ENCODE measurements around the gene KNTC1. TPM values are rescaled to one million over a fixed set of nuclear protein-coding genes. Genes with fewer than 3 reads are reported as not detected.

Gene KNTC1
- total and polyA plus RNA-seq, 4 experiments from 2014 or later = 3.3 to 30.9 (median 16.7) TPM

GRCh38 chr12:122523846-122524718 lies 3.0 kb upstream of the KNTC1 start:
- H3K36me3 Mint-ChIP-seq = peaks cover 35 to 49% of the 10 kb centered on the region in 2 donors
- Histone ChIP-seq H3K9me3 (ENCODE audit: control insufficient read depth in 1 of 2, low read length in 2 of 2) (no peaks in the 10 kb centered on the region), H3K27me3 (ENCODE audit: insufficient read depth, low read length) (no peaks in the 10 kb centered on the region), H3K27ac (ENCODE audit: low read depth, low read length) (peak overlapping the region; percentile 98), H3K4me3 (ENCODE audit: low read length in 2 of 2) (peak overlapping the region; percentile 2 to 42), H3K36me3 (ENCODE audit: insufficient read depth, low read length) (peaks cover 34% of the 10 kb centered on the region), H3K4me1 (ENCODE audit: insufficient read depth, low read length) (peaks cover 63% of the 10 kb centered on the region)
- H3K9me3 Mint-ChIP-seq = no peaks in the 10 kb centered on the region
- no peaks in the 10 kb centered on the region for H3K27me3 Mint-ChIP-seq
- ChIA-PET POLR2A (ENCODE audit: partially characterized antibody) (interaction anchor here (1.1 to 8.6 kb wide), 2 partner anchors 24 to 229 kb away, joined by 3 to 224 read pairs; partner anchors contain the start of genes DENR and ZCCHC8), CTCF (ENCODE audit: partially characterized antibody) (no interaction called here)
- H3K27ac Mint-ChIP-seq = peak overlapping the region in 6 of 7 donors; percentile 70 to 94 (median 84)
- H3K4me3 Mint-ChIP-seq = peak overlapping the region in 5 of 8 donors; percentile 81 to 90 (median 89)
- peaks cover 36 to 57% (median 46%) of the 10 kb centered on the region in 4 donors for H3K4me1 Mint-ChIP-seq
- DNase-seq = no peak
- intact Hi-C loops (cut with micrococcal nuclease) = loop anchor here (10.0 kb wide), 1 partner anchor 451 kb away; the partner anchor contains the start of gene OGFOD2

GRCh38 chr12:122527478-122527944 lies 462 bp downstream of the KNTC1 start:
- Mint-ChIP-seq H3K36me3 (peaks cover 7 to 23% of the 10 kb centered on the region in 2 donors), H3K9me3 (no peaks in the 10 kb centered on the region), H3K27me3 (no peaks in the 10 kb centered on the region), H3K4me3 (no peak overlapping the region), H3K4me1 (peaks cover 19 to 31% (median 24%) of the 10 kb centered on the region in 4 donors), H3K27ac (no peak overlapping the region)
- intact Hi-C loops (cut with micrococcal nuclease) = loop anchor here (1.0 to 10.0 kb wide), 5 partner anchors 26 to 447 kb away; partner anchors contain the start of genes DENR, DIABLO and OGFOD2
- Histone ChIP-seq H3K9me3 (ENCODE audit: control insufficient read depth in 1 of 2, low read length in 2 of 2) (no peaks in the 10 kb centered on the region), H3K27me3 (ENCODE audit: insufficient read depth, low read length) (no peaks in the 10 kb centered on the region), H3K4me3 (ENCODE audit: low read length in 2 of 2) (peak overlapping the region; percentile 85 to 88), H3K4me1 (ENCODE audit: insufficient read depth, low read length) (peaks cover 45% of the 10 kb centered on the region), H3K27ac (ENCODE audit: low read depth, low read length) (peak overlapping the region; percentile 98), H3K36me3 (ENCODE audit: insufficient read depth, low read length) (peaks cover 5% of the 10 kb centered on the region)
- peak; percentile 23 to 52 (median 33) for DNase-seq
- POLR2A ChIA-PET (ENCODE audit: partially characterized antibody) = interaction anchor here (0.6 to 8.6 kb wide), 16 partner anchors 10 to 1127 kb away, joined by 3 to 224 read pairs (median 6); partner anchors contain the start of genes DENR, DIABLO, VPS33A and ZCCHC8
- CTCF ChIA-PET (ENCODE audit: partially characterized antibody) = interaction anchor here (1.1 to 2.2 kb wide), 3 partner anchors 26 to 128 kb away, joined by 3 to 11 read pairs (median 4); partner anchors contain the start of gene ZCCHC8

GRCh38 chr12:122528582-122528981 lies 1.5 kb downstream of the KNTC1 start:
- H3K36me3 ChIP-seq (ENCODE audit: insufficient read depth, low read length) = peaks cover under 1% of the 10 kb centered on the region
- Mint-ChIP-seq H3K4me3 (no peak overlapping the region), H3K27me3 (no peaks in the 10 kb centered on the region), H3K36me3 (peaks cover 3 to 19% of the 10 kb centered on the region in 2 donors), H3K27ac (no peak overlapping the region), H3K4me1 (peaks cover 13 to 20% (median 17%) of the 10 kb centered on the region in 4 donors), H3K9me3 (no peaks in the 10 kb centered on the region)
- H3K27ac ChIP-seq (ENCODE audit: low read depth, low read length) = no peak overlapping the region
- H3K27me3 ChIP-seq (ENCODE audit: insufficient read depth, low read length) = no peaks in the 10 kb centered on the region
- no peak for DNase-seq
- intact Hi-C loops (cut with micrococcal nuclease) = loop anchor here (10.0 kb wide), 1 partner anchor 446 kb away; the partner anchor contains the start of gene OGFOD2
- CTCF ChIA-PET (ENCODE audit: partially characterized antibody) = no interaction called here
- no peaks in the 10 kb centered on the region for H3K9me3 ChIP-seq (ENCODE audit: control insufficient read depth in 1 of 2, low read length in 2 of 2)
- POLR2A ChIA-PET (ENCODE audit: partially characterized antibody) = interaction anchor here (8.6 kb wide), 1 partner anchor 28 kb away, joined by 224 read pairs; the partner anchor contains the start of gene ZCCHC8
- no peak overlapping the region for H3K4me3 ChIP-seq (ENCODE audit: low read length in 2 of 2)
- H3K4me1 ChIP-seq (ENCODE audit: insufficient read depth, low read length) = peaks cover 35% of the 10 kb centered on the region

- H3K36me3 Mint-ChIP-seq = peaks cover 0 to 15% of the 10 kb centered on the region in 2 donors
- no peaks in the 10 kb centered on the region for H3K27me3 Mint-ChIP-seq
- H3K36me3 ChIP-seq (ENCODE audit: insufficient read depth, low read length) = no peaks in the 10 kb centered on the region
- no peak for DNase-seq
- H3K27ac ChIP-seq (ENCODE audit: low read depth, low read length) = no peak overlapping the region
- no peaks in the 10 kb centered on the region for H3K9me3 ChIP-seq (ENCODE audit: control insufficient read depth in 1 of 2, low read length in 2 of 2)
- no peak overlapping the region for H3K4me3 Mint-ChIP-seq
- POLR2A ChIA-PET (ENCODE audit: partially characterized antibody) = interaction anchor here (8.6 kb wide), 1 partner anchor 28 kb away, joined by 224 read pairs; the partner anchor contains the start of gene ZCCHC8
- no peak overlapping the region for H3K4me3 ChIP-seq (ENCODE audit: low read length in 2 of 2)
- H3K4me1 Mint-ChIP-seq = peaks cover 9 to 16% (median 13%) of the 10 kb centered on the region in 4 donors
- CTCF ChIA-PET (ENCODE audit: partially characterized antibody) = interaction anchor here (0.6 kb wide), 1 partner anchor 26 kb away, joined by 3 read pairs; no protein-coding TSS in a partner anchor
- H3K9me3 Mint-ChIP-seq = no peaks in the 10 kb centered on the region
- no peak overlapping the region for H3K27ac Mint-ChIP-seq
- H3K4me1 ChIP-seq (ENCODE audit: insufficient read depth, low read length) = peaks cover 31% of the 10 kb centered on the region
- intact Hi-C loops (cut with micrococcal nuclease) = loop anchor here (10.0 kb wide), 1 partner anchor 446 kb away; the partner anchor contains the start of gene OGFOD2
- H3K27me3 ChIP-seq (ENCODE audit: insufficient read depth, low read length) = no peaks in the 10 kb centered on the region
Observed at GRCh38 chr12:122528992-122529391, 1.9 kb downstream of the KNTC1 start.

GRCh38 chr12:122533856-122534255 lies 6.8 kb downstream of the KNTC1 start:
- Histone ChIP-seq H3K27ac (ENCODE audit: low read depth, low read length) (no peak overlapping the region), H3K9me3 (ENCODE audit: control insufficient read depth in 1 of 2, low read length in 2 of 2) (no peaks in the 10 kb centered on the region), H3K4me3 (ENCODE audit: low read length in 2 of 2) (no peak overlapping the region), H3K36me3 (ENCODE audit: insufficient read depth, low read length) (peaks cover 13% of the 10 kb centered on the region), H3K4me1 (ENCODE audit: insufficient read depth, low read length) (no peaks in the 10 kb centered on the region), H3K27me3 (ENCODE audit: insufficient read depth, low read length) (no peaks in the 10 kb centered on the region)
- ChIA-PET POLR2A (ENCODE audit: partially characterized antibody) (no interaction called here), CTCF (ENCODE audit: partially characterized antibody) (no interaction called here)
- no peak for DNase-seq
- H3K9me3 Mint-ChIP-seq = no peaks in the 10 kb centered on the region
- no peak overlapping the region for H3K4me3 Mint-ChIP-seq
- intact Hi-C loops (cut with micrococcal nuclease) = no loop called here
- no peaks in the 10 kb centered on the region for H3K4me1 Mint-ChIP-seq
- H3K36me3 Mint-ChIP-seq = peaks cover 7 to 11% of the 10 kb centered on the region in 2 donors
- no peaks in the 10 kb centered on the region for H3K27me3 Mint-ChIP-seq
- H3K27ac Mint-ChIP-seq = no peak overlapping the region

- Mint-ChIP-seq H3K27me3 (no peaks in the 10 kb centered on the region), H3K4me1 (peaks cover 0 to 4% (median under 1%) of the 10 kb centered on the region in 4 donors), H3K9me3 (no peaks in the 10 kb centered on the region), H3K27ac (no peak overlapping the region), H3K36me3 (peaks cover 7 to 11% of the 10 kb centered on the region in 2 donors), H3K4me3 (no peak overlapping the region)
- no peaks in the 10 kb centered on the region for H3K9me3 ChIP-seq (ENCODE audit: control insufficient read depth in 1 of 2, low read length in 2 of 2)
- DNase-seq = no peak
- ChIA-PET POLR2A (ENCODE audit: partially characterized antibody) (no interaction called here), CTCF (ENCODE audit: partially characterized antibody) (interaction anchor here (1.1 kb wide), 1 partner anchor 133 kb away, joined by 3 read pairs; no protein-coding TSS in a partner anchor)
- H3K36me3 ChIP-seq (ENCODE audit: insufficient read depth, low read length) = peaks cover 13% of the 10 kb centered on the region
- H3K27me3 ChIP-seq (ENCODE audit: insufficient read depth, low read length) = no peaks in the 10 kb centered on the region
- no peak overlapping the region for H3K4me3 ChIP-seq (ENCODE audit: low read length in 2 of 2)
- H3K27ac ChIP-seq (ENCODE audit: low read depth, low read length) = no peak overlapping the region
- no peaks in the 10 kb centered on the region for H3K4me1 ChIP-seq (ENCODE audit: insufficient read depth, low read length)
- intact Hi-C loops (cut with micrococcal nuclease) = no loop called here
Observed at GRCh38 chr12:122537021-122537420, 10.0 kb downstream of the KNTC1 start.
